HK-2 (cell line): ENCODE data around the gene CCDC137.

Source experiments
- DNase-seq: peaks from one replicate; pipeline ENCODE4 v3.0.0-alpha.2; 2018; ENCODE audit not compliant: unreplicated experiment

CCDC137 gene

DNA sequence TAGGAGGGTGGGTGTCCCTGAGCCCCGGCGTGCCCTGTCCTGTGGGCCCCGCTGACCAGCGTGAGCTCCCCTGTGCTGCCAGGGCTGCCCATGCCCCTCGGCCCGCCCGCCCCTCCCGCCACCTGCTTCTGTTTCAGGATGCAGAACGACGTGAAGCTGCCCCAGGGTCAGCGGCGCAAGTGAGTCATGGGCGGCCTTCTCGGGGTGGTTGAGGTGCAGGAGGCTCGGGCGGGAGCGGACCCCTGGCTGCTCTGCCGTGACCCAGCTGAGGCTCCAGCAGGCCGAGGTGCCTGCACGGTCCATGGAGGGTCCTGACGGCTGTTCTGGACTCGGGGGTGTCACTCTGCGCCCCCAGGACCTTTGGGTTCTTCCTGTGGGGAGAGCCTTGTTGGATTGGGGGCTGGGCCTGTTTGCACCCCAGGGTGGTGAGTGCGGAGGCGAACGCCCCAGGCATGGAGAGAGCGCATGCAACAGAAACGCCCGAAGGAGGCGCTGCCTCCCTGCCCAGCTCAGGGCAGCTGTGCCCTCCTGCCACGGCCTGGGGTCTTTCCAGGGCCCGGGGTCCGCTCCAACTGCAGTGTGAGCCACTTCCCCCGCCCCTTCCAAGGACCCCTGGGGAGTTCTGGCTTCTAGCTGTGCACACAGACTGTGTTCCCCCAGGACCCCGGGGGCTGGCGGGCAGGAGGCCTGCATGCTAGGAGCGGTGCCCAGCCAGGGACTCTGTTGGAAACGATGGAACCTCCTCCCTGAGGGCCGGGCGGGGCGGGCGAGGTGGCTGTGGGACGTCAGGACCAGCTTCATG lies 49.5 kb downstream of the CCDC137 start:
- no peak for DNase-seq

- DNase-seq: no peak
Measured at GRCh38 chr17:81716674-81716996, 50.1 kb downstream of the CCDC137 start.

GRCh38 chr17:81717049-81717765 lies 50.7 kb downstream of the CCDC137 start:
- DNase-seq: no peak

DNA sequence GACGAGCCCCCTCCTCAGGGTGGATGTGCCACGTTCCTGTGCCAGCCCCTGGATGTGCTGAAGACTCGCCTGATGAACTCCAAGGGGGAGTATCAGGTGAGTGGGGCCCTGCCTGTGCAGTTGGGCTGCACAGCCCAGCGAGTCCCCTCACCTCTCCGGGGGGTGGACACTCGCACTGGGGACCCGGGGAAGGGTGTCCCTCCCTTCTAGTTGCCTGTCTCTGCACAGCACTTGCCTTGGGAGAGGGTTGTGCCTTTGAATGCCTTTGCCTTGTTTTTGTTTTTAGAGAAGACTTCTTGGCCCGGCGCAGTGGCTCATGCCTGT lies 51.2 kb downstream of the CCDC137 start:
- no peak for DNase-seq

DNA sequence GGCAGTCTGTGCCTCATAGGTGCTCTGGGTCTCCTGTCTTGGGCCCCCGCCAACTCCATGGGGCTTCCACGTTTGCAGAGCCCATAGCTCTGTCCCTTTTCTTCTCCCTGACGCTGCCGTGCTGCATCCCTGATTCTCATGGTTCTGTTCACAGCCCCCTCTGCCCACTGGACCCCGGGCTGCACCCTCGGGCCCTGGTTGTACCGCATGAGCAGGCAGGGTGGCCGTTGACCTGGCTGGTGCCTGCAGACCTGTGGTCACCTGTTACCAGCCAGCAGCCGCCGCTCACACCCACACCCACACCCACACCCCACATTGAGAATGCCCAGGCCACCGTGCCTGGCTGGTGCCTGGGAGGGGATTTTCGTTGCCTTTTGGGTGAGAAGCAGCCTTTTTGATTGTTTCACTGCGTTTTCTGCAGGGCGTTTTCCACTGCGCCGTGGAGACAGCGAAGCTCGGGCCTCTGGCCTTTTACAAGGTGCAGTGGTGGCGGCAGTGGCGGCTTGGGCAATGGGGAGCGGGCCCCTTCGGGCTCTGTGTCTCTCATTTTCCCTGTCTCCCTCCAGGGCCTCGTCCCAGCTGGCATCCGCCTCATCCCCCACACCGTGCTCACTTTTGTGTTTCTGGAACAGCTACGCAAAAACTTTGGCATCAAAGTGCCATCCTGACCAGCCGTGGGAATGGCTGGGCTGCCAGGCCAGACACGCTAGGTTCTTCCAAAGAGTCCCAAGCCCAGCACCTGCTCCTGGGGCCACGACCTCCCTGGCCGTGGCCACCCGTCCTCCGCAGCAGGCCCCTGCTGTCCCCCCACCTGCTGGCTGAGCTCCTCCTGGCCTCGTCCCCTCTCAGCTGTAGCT lies 53.1 kb downstream of the CCDC137 start:
- DNase-seq: no peak

GRCh38 chr17:81720267-81721071 lies 53.9 kb downstream of the CCDC137 start:
- no peak for DNase-seq

DNA sequence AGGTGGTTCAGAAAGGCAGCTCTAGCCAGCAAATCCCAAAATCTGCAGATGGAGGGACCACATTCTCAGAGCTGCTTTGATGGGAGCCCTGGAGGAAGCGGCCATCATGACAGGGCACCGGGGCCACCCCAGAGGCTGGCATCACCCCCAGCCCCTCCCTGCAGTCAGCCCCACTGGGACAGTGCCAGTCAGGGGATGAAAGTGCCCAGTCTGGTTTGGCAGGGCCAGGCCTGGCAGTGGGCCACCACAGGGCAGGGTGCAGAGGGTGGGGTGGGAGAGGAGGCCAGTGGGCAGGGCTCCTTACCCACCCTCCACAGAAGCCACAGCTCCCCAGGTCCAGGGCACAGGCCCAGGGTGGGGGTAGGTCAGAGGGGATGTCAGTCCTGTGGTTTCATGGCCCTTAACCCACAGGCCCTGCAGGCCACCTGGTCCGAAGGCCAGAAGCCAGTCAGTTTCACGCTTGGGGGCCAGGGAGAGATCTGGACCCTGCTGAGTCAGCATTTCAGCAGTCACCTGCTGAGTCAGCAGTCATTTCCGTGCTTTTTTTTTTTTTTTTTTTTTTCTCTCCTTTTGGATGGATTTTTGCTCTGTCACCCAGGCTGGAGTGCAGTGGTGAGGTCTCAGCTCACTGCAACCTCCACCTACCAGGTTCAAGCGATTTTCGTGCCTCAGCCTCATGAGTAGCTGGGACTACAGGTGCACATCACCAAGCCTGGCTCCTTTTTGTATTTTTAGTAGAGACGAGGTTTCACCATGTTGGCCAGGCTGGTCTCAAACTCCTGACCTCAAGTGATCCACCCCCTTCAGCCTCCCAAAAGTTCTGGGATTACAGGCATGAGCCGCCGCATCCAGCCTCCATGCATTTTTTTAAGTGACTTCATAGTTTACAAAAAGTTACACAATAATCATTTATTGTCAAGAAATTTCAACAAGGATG lies 55.9 kb downstream of the CCDC137 start:
- DNase-seq: peak; percentile 77
